HEK293T (cell line): Measurements from ENCODE around the gene ZSWIM3.

Experiments
- ARNT ChIP-seq: fragments of 450-650 bp; IDR thresholded peaks from 2 replicates; pipeline ENCODE4 v1.6.1; 2017; ENCODE audit warnings: mild to moderate bottlenecking
- ELF4 ChIP-seq: fragments of 450-650 bp; IDR thresholded peaks from 2 replicates; pipeline ENCODE4 v1.6.1; 2017; ENCODE audit warnings: antibody characterized with exemption
- FOXK2 ChIP-seq: fragments of 450-650 bp; IDR thresholded peaks from 2 replicates; pipeline ENCODE4 v1.6.1; 2016; ENCODE audit warnings: mild to moderate bottlenecking
- HDGF ChIP-seq: fragments of 450-650 bp; IDR thresholded peaks from 2 replicates; pipeline ENCODE4 v1.6.1; 2017; ENCODE audit warnings: antibody characterized with exemption, borderline replicate concordance
- NFRKB ChIP-seq: fragments of 450-650 bp; IDR thresholded peaks from 2 replicates; pipeline ENCODE4 v1.6.1; 2016; ENCODE audit warnings: mild to moderate bottlenecking, moderate library complexity
- SP1 ChIP-seq: fragments of 450-650 bp; IDR thresholded peaks from 2 replicates; pipeline ENCODE4 v1.6.1; 2017
- SUZ12 ChIP-seq: fragments of 450-650 bp; IDR thresholded peaks from 2 replicates; pipeline ENCODE4 v1.6.1; 2016; ENCODE audit warnings: mild to moderate bottlenecking
- ZNF384 ChIP-seq: fragments of 450-650 bp; IDR thresholded peaks from 2 replicates; pipeline ENCODE4 v1.6.1; 2016

- TF ChIP-seq ZNF384: no peak
- no peak for TF ChIP-seq NFRKB
- TF ChIP-seq HDGF: no peak
- no peak for TF ChIP-seq FOXK2
- no peak for TF ChIP-seq ELF4
- no peak for TF ChIP-seq SUZ12
- no peak for TF ChIP-seq SP1
- no peak for TF ChIP-seq ARNT
Observed at GRCh38 chr20:45888681-45889080, 31.3 kb downstream of the ZSWIM3 start.
